HG02642 (cell line): ENCODE results near the gene E2F8.

Experiments used
- ATAC-seq: cut with Tn5 transposase; IDR thresholded peaks from one replicate; pipeline ENCODE4 v1.9.1; 2021; ENCODE audit warnings: mild to moderate bottlenecking; ENCODE audit not compliant: unreplicated experiment, poor library complexity

E2F8 gene

DNA sequence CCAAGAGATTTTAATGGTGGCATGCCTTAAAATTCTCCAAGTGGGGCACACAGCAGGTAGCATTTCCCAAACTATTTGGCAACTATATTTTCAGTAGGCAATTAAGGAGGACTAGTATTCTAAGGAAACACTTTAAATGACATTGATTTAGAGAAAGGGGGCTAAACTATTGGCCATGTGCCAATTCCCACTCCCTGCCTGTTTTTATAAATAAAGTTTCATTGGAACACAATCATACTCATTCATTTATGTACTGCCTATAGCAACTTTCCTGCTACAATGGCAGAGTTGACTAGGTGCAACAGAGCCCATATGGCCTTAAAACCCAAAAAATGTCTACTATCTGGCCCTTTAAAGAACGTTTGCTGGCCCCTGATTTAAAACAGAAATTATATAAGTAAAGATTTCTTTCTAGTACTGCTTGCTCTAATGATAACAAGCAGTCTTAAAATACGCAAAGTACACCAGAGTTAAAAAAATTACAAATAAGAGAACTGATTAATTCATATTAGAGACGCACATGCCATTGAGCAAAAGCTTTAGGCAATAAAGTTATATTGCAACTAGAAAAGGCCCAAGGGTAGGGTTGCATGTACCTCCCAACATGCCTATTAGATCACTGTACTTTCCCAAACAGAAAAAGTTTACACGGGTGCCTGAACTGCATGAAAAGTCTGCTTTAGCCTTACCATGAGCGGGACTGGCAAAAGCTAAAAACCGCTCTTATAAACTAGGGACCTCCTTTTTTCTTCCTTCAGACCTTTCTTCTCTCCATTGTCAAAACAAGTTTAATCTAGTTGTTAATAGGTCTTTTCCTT is 14.2 kb downstream of the E2F8 start:
- ATAC-seq, result no peak

GRCh38 chr11:19225581-19225980 is 15.2 kb downstream of the E2F8 start:
- ATAC-seq, result no peak

DNA sequence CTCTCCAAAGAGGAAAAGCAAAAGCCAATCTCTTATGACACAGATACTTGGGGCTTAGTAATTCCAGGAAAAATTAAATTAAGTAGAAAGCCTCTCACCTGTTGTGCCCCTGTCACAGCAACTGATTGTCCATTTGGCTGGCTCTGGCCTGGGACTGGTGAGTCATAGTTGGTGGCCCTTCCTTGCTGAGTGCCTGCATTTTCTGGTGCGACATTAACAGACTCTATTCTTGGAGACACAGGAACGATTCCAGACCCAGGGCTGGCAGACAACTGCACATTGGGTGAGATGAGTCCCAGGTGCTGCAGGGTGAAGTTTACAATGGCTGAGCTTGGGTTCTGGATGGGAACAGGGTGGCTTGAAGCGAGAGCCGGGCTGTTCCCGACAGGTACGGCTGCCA is 15.6 kb downstream of the E2F8 start:
- ATAC-seq, result no peak

DNA sequence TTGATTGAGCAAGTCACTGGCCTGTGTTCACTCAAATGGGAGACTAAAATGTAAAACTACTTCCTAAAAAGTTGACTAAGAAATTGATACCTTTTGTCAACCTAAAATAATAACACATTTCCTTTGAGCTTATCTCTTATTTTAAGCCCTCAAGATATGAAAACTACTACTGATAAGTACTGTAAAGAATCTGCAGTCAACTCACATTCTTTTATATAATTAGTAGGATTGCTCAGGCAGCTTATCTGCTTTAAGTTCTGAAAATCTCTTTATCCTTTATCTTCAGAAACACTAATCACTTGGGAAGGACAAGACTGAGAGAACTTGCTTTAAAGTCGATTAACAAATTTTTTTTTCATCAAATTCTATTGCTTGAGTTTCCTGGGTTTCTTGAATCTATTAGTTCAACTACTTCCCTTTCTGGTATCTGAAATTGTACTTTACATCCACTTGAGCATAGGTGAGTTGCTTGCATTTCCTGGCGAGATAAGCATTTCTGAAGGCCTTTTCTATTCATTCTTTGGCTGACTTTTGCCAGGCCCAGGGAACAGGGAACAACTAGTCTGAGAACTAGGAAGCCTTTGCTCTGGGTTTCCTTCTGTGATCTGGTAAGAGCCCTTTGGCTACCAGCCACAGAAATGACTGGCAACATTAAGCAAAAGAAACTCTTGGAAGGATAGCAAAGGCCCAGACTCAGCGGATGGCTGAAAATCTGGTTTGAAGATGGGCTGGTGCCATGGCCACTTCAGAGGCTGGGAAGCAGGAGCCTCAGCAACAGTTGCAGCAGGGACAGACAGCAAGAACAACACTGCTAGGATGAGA is 19.6 kb downstream of the E2F8 start:
- ATAC-seq, result no peak

- no peak for ATAC-seq
Observed at GRCh38 chr11:19218786-19219460, 21.8 kb downstream of the E2F8 start.

- no peak for ATAC-seq
Observed at GRCh38 chr11:19218216-19218615, 22.5 kb downstream of the E2F8 start.

DNA sequence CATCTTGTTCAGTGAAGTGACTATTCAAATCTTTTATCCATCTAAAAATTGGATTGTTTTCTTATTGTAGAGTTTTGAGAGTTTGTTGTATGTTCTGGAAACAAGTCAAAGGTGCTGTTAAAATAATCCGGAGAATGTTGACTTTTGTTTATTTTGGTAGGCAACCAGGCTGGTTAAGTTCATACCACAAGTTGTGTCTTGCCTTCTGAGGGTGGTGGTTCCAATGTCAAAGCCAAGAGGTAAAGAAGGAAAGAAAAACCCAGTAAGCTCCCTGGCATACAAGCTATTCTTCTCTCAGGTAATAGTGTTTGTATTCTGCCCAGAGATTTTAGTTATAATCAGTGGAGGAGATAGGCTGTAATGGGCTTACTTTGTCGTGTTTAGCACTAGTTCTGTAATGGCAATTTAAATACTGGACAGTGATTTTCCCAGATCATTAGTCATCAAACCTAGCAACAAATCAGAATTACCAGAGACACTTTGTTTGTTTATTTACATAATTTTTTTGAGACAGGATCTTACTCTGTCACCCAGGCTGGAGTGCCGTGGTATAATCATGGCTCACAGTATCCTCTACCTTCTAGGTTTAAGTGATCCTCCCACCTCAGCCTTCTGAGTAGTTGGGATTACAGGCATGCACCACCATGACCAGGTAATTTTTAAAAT is 23.9 kb downstream of the E2F8 start:
- ATAC-seq, result no peak

DNA sequence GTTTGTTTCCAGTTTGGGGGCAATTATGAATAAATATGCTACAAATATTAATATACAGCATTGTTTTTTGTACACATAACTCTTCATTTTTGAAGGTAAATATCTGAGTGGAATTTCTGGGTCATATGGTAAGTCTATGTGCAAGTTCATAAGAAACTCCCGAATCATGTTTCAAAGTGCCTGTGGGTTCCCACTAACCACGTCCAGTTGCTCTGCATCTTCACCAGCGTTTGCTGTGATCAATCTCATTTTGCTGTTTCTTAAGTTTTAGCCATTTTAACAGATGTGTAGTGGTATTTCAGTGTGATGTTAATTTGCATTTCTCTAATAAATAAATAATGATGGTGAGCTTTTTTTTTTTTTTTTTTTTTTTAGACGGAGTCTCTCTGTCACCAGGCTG is 24.7 kb downstream of the E2F8 start:
- ATAC-seq, result no peak

GRCh38 chr11:19209617-19210370 is 31.0 kb downstream of the E2F8 start:
- ATAC-seq, result no peak

DNA sequence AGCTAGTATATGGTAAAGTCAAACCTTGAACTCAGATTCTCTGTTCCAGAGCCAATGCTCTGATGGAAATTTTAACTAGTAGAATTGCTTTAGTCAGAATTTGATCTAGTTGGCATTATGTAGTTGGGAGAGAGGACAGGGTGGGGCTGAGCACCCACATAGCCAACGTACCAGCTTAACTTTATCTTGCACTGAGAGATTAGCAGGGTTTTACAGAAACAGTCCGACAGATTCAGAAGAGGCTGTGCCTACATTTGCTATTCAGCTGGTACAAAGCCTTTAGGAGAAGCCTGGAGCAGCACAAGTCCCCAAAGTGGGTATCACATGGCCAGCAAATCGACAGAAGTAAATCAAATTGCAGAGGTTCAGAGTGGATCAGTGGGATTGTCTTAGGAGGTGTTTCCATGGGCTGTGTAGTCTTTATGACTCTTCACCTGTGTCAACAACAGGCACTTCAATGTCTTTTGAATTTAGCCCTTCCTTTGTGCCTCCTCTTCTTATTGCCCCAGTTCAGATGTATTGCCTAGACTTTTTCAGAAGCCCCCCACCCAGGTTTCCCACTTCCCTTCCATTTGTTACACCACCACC is 31.7 kb downstream of the E2F8 start:
- ATAC-seq, result no peak

DNA sequence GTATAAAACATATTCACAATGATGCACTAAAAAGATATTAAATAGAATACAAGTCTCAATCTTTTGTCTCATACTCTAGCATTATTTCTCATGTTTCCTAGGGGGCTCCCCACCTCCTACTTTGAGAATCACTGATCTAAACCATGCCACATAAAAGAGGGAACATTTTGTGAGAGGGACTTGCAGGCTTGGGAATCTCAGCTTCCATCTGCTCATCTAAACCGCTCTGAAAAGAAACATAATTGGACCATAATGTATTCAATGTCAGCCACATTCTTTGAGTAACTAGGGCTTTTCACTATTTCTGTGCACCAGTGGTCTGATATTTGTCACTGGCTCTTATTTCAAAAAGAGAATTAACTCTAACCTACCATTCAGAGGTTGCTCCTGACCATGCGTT is 32.6 kb downstream of the E2F8 start:
- no peak for ATAC-seq

DNA sequence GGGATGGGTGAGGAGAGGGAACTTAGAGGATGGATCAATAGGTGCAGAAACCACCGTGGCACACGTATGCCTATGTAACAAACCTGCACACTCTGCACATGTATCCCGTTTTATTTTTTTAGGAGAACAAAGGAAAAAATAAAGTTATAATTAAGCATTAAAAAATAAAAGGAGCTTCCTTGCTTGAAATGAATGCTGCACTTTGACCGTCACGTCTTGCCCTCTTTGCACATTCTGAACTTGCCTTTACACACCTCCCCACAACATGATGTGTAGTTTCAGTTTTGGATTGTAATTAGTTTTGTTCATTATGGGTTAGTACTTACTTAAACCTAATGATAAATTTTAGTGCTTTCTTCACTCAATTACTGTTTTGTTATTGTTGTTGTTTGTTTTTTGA is 35.9 kb downstream of the E2F8 start:
- no peak for ATAC-seq

DNA sequence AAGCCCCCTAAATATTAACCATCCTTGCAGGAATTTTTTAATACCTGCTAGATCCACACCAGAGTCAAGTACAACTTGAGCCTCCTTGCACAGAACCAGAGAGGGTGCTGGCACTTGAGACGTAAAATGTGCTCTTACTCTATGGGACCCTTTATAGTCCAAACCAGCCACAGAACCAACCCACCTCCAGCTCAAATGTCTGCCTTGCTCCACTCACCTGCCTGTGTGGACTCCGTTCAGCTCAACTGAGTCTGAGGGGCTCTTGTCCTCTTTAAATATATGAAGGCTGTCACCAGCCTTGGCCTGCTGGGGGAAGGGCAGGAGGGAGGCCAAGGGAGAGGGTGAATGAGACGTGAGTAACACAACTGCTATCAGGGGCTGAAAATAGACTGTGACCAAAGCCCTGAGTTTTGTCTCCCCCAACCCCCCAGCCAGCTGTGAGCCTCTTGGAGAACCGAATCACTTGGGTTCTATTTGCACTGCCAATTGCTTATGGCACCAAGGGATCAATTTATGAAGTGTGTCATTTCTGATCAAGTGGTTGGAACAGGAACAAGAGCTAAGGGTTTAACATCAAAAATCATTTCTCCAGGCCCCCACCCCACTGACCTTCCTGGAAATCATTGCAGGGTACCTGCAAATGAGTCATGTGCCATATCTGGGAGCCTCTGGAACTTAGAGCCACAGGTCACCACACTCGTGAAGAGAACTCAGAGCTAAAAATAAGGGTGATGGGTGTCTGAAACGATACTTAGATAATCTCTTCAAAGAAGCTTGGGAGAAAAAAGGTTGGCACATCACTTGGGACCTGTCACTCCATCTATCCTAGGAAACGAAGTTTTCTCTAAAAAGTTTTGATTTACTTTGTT is 38.8 kb downstream of the E2F8 start, which contains the start of gene CSRP3:
Gene CSRP3, minus strand, starts transcription at position 247 of the 869 bp plus-strand sequence. CDS start 9,535 bp downstream, outside the sequence.
- no peak for ATAC-seq

GRCh38 chr11:19200410-19201201 is 40.1 kb downstream of the E2F8 start:
- ATAC-seq, result no peak

- ATAC-seq, result no peak
Observed at GRCh38 chr11:19199771-19200170, 41.0 kb downstream of the E2F8 start.

- ATAC-seq, result no peak
Observed at GRCh38 chr11:19199048-19199447, 41.7 kb downstream of the E2F8 start.

GRCh38 chr11:19196432-19196831 is 44.3 kb downstream of the E2F8 start:
- ATAC-seq, result no peak
